CD14-positive monocyte (primary cell): ENCODE data around the gene DMAC2L. TPM values are rescaled to one million over a fixed set of nuclear protein-coding genes. Genes with fewer than 3 reads are reported as not detected.

ENCODE experiments used
- DNase-seq, 3 donors: peaks; one replicate each; pipeline ENCODE4 v3.0.0-alpha.2; 2011 to 2022
- H2AFZ ChIP-seq: 2 replicates; pipeline ENCODE4 v1.6.0; 2012; ENCODE audit warnings: mild to moderate bottlenecking, low read depth, low read length, inconsistent platforms; ENCODE audit not compliant: insufficient read depth, poor library complexity, severe bottlenecking
- H3K27ac ChIP-seq, 2 donors: 1 replicate in 1 of 2; 2 replicates in 1 of 2; pipeline ENCODE4 v1.5.1; 2012 to 2013; ENCODE audit warnings: low read length in 2 of 2, control low read depth in 1 of 2, inconsistent platforms in 1 of 2, low read depth in 1 of 2, mild to moderate bottlenecking in 1 of 2
- H3K27me3 ChIP-seq, 2 donors: one replicate each; pipeline versions ENCODE4 v1.6.0 to v1.6.1; 2011 to 2013; ENCODE audit warnings: low read length in 2 of 2; ENCODE audit not compliant: control insufficient read depth in 2 of 2, insufficient read depth in 2 of 2
- H3K36me3 ChIP-seq, 2 donors: replicated peaks in 1 of 2; 1 replicate in 1 of 2; 2 replicates in 1 of 2; pipeline versions ENCODE4 v1.5.1 to v1.6.1; 2012 to 2013; ENCODE audit warnings: low read length in 2 of 2, control low read depth in 1 of 2, inconsistent platforms in 1 of 2, mild to moderate bottlenecking in 1 of 2; ENCODE audit not compliant: insufficient read depth in 2 of 2, control insufficient read depth in 1 of 2
- H3K4me1 ChIP-seq, 2 donors: 1 replicate in 1 of 2; 2 replicates in 1 of 2; pipeline versions ENCODE4 v1.5.1 to v1.6.1; 2012 to 2013; ENCODE audit warnings: low read length in 2 of 2, control low read depth in 1 of 2, inconsistent platforms in 1 of 2, mild to moderate bottlenecking in 1 of 2, moderate library complexity in 1 of 2; ENCODE audit not compliant: insufficient read depth in 2 of 2, control insufficient read depth in 1 of 2
- H3K4me2 ChIP-seq: replicated peaks from 2 replicates; pipeline ENCODE3; 2012; ENCODE audit warnings: low read length, moderate library complexity, mild to moderate bottlenecking; ENCODE audit not compliant: poor library complexity, severe bottlenecking; ENCODE audit errors: extremely low read depth
- H3K4me3 ChIP-seq, 3 experiments: fragments of 200-600 bp in 1 of 3; sonication (generic) in 1 of 3; replicated peaks in 1 of 3; 1 replicate in 2 of 3; 2 replicates in 1 of 3; pipeline ENCODE4 v1.5.1; 2011 to 2013; ENCODE audit warnings: low read length in 3 of 3, mild to moderate bottlenecking in 3 of 3, control low read depth in 2 of 3, low read depth in 2 of 3, inconsistent platforms in 1 of 3, moderate library complexity in 1 of 3
- H3K79me2 ChIP-seq: 2 replicates; pipeline ENCODE4 v1.6.0; 2012; ENCODE audit warnings: mild to moderate bottlenecking, control low read depth, inconsistent platforms, low read length, moderate library complexity; ENCODE audit not compliant: insufficient read depth
- H3K9ac ChIP-seq: 2 replicates; pipeline ENCODE4 v1.6.0; 2017; ENCODE audit warnings: low read length, mild to moderate bottlenecking; ENCODE audit not compliant: insufficient read depth, poor library complexity, severe bottlenecking
- H3K9me3 ChIP-seq, 2 donors: replicated peaks in 1 of 2; 1 replicate in 1 of 2; 2 replicates in 1 of 2; pipeline versions ENCODE4 v1.5.1 to v1.6.1; 2012 to 2013; ENCODE audit warnings: low read length in 2 of 2, control low read depth in 1 of 2; ENCODE audit not compliant: control insufficient read depth in 1 of 2, insufficient read depth in 1 of 2
- H4K20me1 ChIP-seq: 2 replicates; pipeline ENCODE4 v1.6.0; 2012; ENCODE audit warnings: mild to moderate bottlenecking, low read length, control low read depth, moderate library complexity; ENCODE audit not compliant: insufficient read depth
- H3K27ac Mint-ChIP-seq, 7 donors: one replicate each; pipeline ENCODE4 v1.8.0; 2020; ENCODE audit warnings: mild to moderate bottlenecking in 7 of 7, mixed read lengths in 7 of 7, moderate library complexity in 6 of 7, inconsistent platforms in 2 of 7
- H3K27me3 Mint-ChIP-seq, 3 donors: one replicate each; pipeline ENCODE4 v1.8.0; 2021 to 2022; ENCODE audit warnings: low read depth in 3 of 3, mild to moderate bottlenecking in 3 of 3, mixed read lengths in 3 of 3, moderate library complexity in 3 of 3, inconsistent platforms in 1 of 3
- H3K36me3 Mint-ChIP-seq, 2 donors: one replicate each; pipeline ENCODE4 v1.8.0; 2020; ENCODE audit warnings: mixed read lengths in 2 of 2, inconsistent platforms in 1 of 2, mild to moderate bottlenecking in 1 of 2
- H3K4me1 Mint-ChIP-seq: one replicate; pipeline ENCODE4 v1.8.0; 2020; ENCODE audit warnings: mild to moderate bottlenecking, mixed read lengths
- H3K4me3 Mint-ChIP-seq, 2 donors: one replicate each; pipeline ENCODE4 v1.8.0; 2020; ENCODE audit warnings: mild to moderate bottlenecking in 2 of 2, mixed read lengths in 2 of 2, moderate library complexity in 1 of 2
- H3K9me3 Mint-ChIP-seq, 7 donors: one replicate each; pipeline ENCODE4 v1.8.0; 2020 to 2022; ENCODE audit warnings: mixed read lengths in 7 of 7, mild to moderate bottlenecking in 6 of 7, moderate library complexity in 6 of 7, inconsistent platforms in 2 of 7
- WGBS: methylation state at CpG from one replicate; pipeline ENCODE4 v1.1.5; 2013; ENCODE audit warnings: missing lambda C conversion rate; ENCODE audit not compliant: insufficient coverage; 5-methylcytosine and 5-hydroxymethylcytosine counted together
- intact Hi-C, 2 donors: fragments of 100-400 bp; cut with micrococcal nuclease; formaldehyde crosslinking; loops; one replicate each; pipeline versions ENCODE4 v1.15.0 to v1.15.1; 2023
- polyA plus RNA-seq, 3 donors: library from polyadenylated mRNA; depleted of rRNA in 1 of 3; unstranded in 2 of 3; stranded (reverse) in 1 of 3; fragments of 300-500 nt in 2 of 3; fragments of >200 nt in 1 of 3; fragmentation: Illumina TruSeq in 2 of 3; gene quantifications; 1 replicate in 2 of 3; 2 replicates in 1 of 3; pipeline ENCODE4 v1.2.3, GENCODE V29; 2012 to 2021
- TF ChIP-seq, protein P1 (sequence below): fragments of 200-600 bp; IDR thresholded peaks from one replicate; pipeline ENCODE4 v1.8.0; 2022; ENCODE audit warnings: antibody characterized with exemption, mild to moderate bottlenecking

DMAC2L gene
- polyA plus RNA-seq, 3 donors = 13.4 to 17.3 (median 16.4) TPM

DNA sequence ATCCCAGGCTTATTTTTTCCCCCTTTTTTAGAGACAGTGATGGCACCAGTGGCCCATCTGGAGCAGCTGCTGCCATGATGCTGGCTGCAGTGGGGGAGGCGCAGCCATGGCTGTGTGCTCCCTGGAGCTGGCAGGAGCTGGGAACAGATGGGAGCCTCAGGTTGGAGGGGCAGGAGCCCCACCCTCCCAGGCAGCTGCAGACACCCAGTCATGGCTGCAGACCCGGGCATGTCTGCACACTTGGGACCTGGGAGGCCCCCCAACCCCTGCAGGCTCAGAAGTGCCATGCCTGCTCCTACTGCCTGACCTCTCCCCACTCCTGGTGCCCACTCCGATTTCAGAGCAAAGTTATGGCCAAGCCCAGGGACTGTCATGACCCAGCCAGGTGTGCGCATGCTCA is 59.4 kb downstream of the DMAC2L start:
- no peaks in the 10 kb centered on the region for H3K36me3 ChIP-seq
- no peak overlapping the region for H3K9ac ChIP-seq
- DNase-seq = no peak
- Mint-ChIP-seq H3K27me3 (peaks cover 0 to 5% (median 2%) of the 10 kb centered on the region in 3 donors), H3K4me1 (peaks cover 6% of the 10 kb centered on the region), H3K9me3 (peaks cover 0 to 5% (median 0%) of the 10 kb centered on the region in 7 donors), H3K4me3 (no peak overlapping the region), H3K27ac (peak overlapping the region in 1 of 7 donors; percentile 1), H3K36me3 (no peaks in the 10 kb centered on the region)
- intact Hi-C loops = no loop called here
- no peak overlapping the region for H3K27ac ChIP-seq
- no peaks in the 10 kb centered on the region for H3K79me2 ChIP-seq
- TF ChIP-seq, protein P1, sequence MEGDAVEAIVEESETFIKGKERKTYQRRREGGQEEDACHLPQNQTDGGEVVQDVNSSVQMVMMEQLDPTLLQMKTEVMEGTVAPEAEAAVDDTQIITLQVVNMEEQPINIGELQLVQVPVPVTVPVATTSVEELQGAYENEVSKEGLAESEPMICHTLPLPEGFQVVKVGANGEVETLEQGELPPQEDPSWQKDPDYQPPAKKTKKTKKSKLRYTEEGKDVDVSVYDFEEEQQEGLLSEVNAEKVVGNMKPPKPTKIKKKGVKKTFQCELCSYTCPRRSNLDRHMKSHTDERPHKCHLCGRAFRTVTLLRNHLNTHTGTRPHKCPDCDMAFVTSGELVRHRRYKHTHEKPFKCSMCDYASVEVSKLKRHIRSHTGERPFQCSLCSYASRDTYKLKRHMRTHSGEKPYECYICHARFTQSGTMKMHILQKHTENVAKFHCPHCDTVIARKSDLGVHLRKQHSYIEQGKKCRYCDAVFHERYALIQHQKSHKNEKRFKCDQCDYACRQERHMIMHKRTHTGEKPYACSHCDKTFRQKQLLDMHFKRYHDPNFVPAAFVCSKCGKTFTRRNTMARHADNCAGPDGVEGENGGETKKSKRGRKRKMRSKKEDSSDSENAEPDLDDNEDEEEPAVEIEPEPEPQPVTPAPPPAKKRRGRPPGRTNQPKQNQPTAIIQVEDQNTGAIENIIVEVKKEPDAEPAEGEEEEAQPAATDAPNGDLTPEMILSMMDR = no peak
- no peaks in the 10 kb centered on the region for H3K27me3 ChIP-seq
- no peak overlapping the region for H3K4me2 ChIP-seq
- H3K4me3 ChIP-seq = no peak overlapping the region
- 97% methylated on average over 4 of the region's 4 CpGs for WGBS
- no peaks in the 10 kb centered on the region for H3K4me1 ChIP-seq
- no peak overlapping the region for H2AFZ ChIP-seq
- no peaks in the 10 kb centered on the region for H3K9me3 ChIP-seq
- H4K20me1 ChIP-seq = no peaks in the 10 kb centered on the region

DNA sequence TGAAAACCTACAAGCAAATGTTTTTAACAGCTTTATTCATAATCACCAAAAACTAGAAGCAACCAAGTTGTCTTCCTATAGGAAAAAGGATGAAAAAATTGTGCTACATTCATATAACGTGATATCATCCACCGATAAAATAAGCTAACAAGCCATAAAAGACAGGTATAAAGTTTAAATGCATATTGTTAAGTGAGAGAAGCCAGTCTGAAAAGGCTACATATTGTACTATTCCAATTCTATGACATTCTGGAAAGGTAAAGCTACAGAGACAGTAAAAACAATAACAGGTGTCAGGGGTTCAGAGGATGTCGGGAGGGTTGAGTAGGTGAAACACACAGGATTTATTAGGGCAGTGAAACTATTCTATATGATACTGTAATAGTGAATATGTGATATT is 61.8 kb downstream of the DMAC2L start:
- Histone ChIP-seq H3K4me1 (no peaks in the 10 kb centered on the region), H3K27ac (no peak overlapping the region), H3K9ac (no peak overlapping the region), H2AFZ (no peak overlapping the region), H3K79me2 (no peaks in the 10 kb centered on the region), H3K27me3 (no peaks in the 10 kb centered on the region), H3K4me3 (no peak overlapping the region), H4K20me1 (no peaks in the 10 kb centered on the region), H3K9me3 (no peaks in the 10 kb centered on the region), H3K4me2 (no peak overlapping the region), H3K36me3 (no peaks in the 10 kb centered on the region)
- H3K27me3 Mint-ChIP-seq = peaks cover 0 to 6% (median 2%) of the 10 kb centered on the region in 3 donors
- H3K4me3 Mint-ChIP-seq = no peak overlapping the region
- no CpG with 5 or more reads among the region's 3 CpGs for WGBS
- peaks cover 0 to 5% (median 0%) of the 10 kb centered on the region in 7 donors for H3K9me3 Mint-ChIP-seq
- TF ChIP-seq, protein P1 = no peak
- no peak overlapping the region for H3K27ac Mint-ChIP-seq
- H3K36me3 Mint-ChIP-seq = no peaks in the 10 kb centered on the region
- DNase-seq = no peak
- peaks cover 7% of the 10 kb centered on the region for H3K4me1 Mint-ChIP-seq
- intact Hi-C loops = no loop called here
